ENCODE data around the gene CLEC4M.
"Not testable (repeated sequence)": the region's sequence is repeated elsewhere in the genome, so short reads cannot be mapped to it uniquely, and the experiment has no call there.

CLEC4M gene

DNA sequence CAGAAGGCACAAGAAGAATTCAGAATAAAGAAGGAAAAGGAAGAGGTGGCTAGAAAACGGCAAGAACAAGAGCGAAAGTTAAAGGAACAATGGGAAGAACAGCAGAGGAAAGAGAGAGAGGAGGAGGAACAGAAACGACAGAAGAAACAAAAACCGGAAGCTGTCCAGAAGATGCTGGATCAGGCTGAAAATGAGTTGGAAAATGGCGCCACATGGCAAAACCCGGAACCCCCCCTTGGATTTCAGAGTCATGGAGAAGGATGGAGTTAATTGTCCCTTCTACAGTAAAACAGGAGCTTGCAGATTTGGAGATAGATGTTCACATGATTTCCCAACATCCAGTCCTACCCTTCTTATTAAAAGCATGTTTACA lies 22.4 kb upstream of the CLEC4M start:
- DNase-seq (ENCODE audit: low read depth, low spot score): no peak

GRCh38 chr19:7742575-7742974 lies 20.5 kb upstream of the CLEC4M start:
- no peak for DNase-seq (ENCODE audit: low read depth, low spot score)

- DNase-seq (ENCODE audit: low read depth, low spot score): no peak
Measured at GRCh38 chr19:7742991-7743390, 20.1 kb upstream of the CLEC4M start.

GRCh38 chr19:7743425-7743841 lies 19.6 kb upstream of the CLEC4M start:
- no peak for DNase-seq (ENCODE audit: low read depth, low spot score)

GRCh38 chr19:7744199-7744786 lies 18.8 kb upstream of the CLEC4M start:
- DNase-seq (ENCODE audit: low read depth, low spot score): no peak

- DNase-seq (ENCODE audit: low read depth, low spot score): no peak
Measured at GRCh38 chr19:7744871-7745650, 18.0 kb upstream of the CLEC4M start.

GRCh38 chr19:7746306-7746705 lies 16.7 kb upstream of the CLEC4M start:
- not testable (repeated sequence) for DNase-seq (ENCODE audit: low read depth, low spot score)

DNA sequence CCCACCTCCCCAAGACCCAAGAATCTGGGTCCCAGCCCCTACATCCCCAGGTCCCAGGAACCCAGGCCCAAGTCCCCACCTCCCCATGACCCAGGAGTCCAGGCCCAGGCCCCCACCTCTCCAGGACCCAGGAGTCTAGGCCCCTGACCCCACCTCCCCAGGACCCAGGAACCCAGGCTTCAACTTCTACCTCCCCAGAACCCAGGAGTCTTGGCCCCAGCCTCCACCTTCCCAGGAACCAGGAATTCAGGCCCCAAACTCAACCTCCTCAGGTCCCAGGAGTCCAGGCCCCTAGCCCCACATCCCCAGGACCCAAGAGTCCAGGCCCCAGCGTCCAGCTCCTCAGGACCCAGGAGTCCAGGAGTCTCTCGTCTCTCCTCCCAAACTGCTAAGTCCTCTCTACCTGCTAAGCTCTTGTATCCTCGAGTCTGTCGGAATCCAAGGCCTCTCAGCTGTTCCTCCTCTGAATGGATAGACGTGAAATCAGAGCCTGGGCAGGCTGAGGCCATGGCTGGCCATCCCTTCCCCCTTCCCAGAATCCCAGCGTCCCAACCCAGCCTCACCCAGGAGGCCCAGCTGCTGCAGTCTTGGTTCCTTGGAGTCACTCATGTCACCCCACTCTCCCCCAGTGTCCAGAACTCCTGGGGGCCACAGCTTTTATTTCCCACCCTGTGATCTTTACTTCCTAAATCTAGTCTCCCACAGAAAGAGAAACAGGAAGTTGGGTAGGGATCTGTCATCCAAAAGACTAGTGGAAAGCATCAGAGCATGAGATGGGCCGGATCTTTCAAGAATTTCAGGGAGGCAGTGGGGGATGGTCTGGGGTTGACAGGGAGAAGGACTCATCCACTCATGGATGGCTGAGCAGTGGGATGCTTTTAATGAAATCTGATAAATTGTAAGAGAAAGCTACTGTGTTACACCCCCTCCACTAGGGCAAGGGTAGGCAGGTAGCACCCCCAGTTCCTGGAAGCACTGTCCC lies 15.8 kb upstream of the CLEC4M start, which contains the start of gene CD209:
CD209 (minus strand) TSS at position 632 of the 982 bp plus-strand sequence; CDS start at position 609, 23 bp downstream.
- DNase-seq (ENCODE audit: low read depth, low spot score): no peak

GRCh38 chr19:7748171-7748570 lies 14.9 kb upstream of the CLEC4M start:
- DNase-seq (ENCODE audit: low read depth, low spot score): no peak

DNA sequence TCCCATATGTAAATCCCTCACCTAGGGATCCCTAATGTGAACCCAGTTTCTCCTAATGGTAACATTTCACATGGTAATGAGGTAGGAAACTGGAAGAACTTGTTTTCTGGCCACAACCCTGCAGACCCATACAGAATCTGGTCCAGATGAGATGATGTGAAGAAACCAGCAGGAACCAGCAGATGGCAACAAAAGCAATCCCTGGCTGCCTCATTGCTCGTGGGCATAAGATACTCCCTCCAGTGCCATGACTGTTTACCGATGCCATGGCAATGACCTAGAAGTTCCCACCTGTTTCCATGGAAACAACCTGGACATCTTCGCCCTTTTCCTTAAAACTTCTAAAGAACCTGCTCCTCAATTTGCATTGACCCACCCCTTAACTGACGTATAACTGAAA lies 14.3 kb upstream of the CLEC4M start:
- no peak for DNase-seq (ENCODE audit: low read depth, low spot score)

DNA sequence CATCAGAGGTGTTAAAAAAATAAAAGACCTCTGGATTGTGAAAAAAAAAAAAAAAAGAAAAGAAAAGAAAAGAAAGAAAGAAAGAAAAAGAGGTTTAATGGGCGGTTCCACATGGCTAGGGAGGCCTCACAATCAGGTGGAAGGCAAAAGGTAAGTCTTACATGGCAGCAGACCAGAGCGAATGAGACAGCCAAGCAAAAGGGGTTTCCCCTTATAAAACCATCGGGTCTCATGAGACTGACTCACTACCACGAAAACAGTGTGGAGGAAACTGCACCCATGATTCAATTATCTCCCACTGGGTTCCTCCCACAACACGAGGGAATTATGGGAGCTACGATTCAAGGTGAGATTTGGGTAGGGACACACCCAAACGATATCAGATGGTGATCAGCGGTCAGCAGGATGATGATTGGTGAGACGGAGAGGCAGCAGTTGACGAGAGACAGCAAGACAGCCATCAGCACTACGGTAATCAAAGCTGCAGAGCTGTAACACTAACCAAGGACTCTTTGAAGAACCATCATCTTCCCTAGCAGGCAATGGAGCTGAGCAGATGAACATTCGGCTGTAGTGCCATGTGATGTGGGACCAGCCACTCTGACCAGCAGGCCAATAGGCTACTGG lies 11.8 kb upstream of the CLEC4M start:
- no peak for DNase-seq (ENCODE audit: low read depth, low spot score)

DNA sequence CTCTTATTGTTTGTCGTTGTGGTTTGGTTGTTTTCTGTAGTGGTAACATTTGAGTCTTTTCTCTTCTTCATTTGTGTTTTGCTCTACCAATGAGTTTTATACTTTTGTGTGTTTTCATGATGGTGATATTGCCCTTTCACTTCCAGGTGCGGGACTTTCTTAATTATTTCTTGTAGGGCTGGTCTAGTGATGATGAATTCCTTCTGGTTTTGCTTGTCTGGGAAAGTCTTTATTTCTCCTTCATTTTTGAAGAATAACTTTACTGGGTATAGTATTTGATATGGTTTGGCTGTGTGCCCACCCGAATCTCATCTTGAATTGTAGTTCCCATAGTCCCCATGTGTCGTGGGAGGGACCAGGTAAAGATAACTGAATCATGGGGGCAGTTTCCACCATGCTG lies 6.8 kb upstream of the CLEC4M start:
- no peak for DNase-seq (ENCODE audit: low read depth, low spot score)

GRCh38 chr19:7757358-7757757 lies 5.7 kb upstream of the CLEC4M start:
- DNase-seq (ENCODE audit: low read depth, low spot score): no peak

DNA sequence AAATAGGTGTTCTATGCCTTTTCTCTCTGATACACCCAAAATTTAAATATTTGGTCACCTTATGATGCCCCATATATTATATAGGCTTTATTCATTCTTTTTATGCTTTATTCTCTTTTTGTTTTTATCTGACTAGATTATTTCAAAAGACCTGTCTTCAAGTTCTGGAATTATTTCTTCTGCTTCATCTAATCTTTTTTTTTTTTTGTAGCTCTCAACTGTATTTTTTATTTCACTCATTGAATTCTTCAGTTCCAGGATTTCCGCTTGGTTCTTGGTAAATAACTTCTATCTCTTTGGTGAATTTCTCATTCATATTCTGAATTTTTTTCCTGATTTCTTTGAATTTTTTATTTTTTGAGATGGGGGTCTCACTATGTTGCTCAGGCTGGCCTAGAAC lies 3.9 kb upstream of the CLEC4M start:
- DNase-seq (ENCODE audit: low read depth, low spot score): no peak

DNA sequence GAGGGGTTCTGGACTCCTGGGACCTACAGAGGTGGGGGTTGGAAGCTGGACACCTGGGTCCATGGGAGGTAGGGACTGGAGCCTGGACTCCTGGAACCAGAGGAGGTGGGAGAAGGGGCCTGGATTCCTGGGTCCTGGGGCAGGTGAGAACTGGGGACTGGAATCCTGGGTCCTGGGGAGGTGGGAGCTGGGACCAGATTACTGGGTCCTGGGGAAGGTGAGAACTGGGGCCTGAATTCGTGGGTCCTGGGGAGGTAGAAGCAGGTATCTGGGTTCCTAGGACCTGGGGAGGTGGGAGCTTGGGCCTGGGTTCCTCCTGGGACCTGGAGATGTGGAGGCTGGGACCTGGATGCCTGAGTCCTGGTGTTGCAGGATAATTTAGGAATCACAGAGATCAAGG lies 653 bp downstream of the CLEC4M start:
- no peak for DNase-seq (ENCODE audit: low read depth, low spot score)

DNA sequence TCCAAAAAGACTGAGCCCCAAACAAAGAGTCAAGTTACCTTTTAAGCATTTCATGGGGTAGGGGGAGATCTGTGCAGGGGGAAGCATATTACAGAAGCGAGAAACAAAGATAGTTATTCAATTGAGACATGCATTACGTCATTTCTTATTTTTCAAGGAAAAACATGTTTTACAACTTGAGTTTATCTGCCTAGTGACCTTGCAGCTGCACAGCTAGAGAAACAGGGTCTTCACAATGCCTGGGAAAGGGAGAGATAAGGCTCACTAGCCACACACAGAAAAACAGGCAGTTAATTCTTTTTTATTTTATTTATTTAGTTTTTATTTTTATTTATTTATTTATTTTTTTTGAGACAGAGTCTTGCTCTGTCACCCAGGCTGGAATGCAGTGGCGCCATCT lies 1.1 kb downstream of the CLEC4M start:
- DNase-seq (ENCODE audit: low read depth, low spot score): not testable (repeated sequence)

GRCh38 chr19:7765043-7765442 lies 2.0 kb downstream of the CLEC4M start:
- not testable (repeated sequence) for DNase-seq (ENCODE audit: low read depth, low spot score)

DNA sequence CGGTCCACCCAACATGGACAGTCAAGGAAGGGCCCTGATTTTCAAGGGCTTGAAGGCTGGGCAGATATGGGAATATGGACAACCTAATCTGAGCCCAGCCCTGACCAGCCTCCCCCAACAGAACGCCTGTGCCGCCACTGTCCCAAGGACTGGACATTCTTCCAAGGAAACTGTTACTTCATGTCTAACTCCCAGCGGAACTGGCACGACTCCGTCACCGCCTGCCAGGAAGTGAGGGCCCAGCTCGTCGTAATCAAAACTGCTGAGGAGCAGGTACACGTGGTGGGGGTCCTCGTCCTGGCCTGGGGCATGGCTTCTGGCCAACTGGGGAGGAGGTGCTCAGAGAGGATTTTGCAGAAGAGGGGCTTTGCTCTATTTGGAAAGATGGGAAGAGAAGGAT lies 3.5 kb downstream of the CLEC4M start:
- DNase-seq (ENCODE audit: low read depth, low spot score): no peak

- no peak for DNase-seq (ENCODE audit: low read depth, low spot score)
Measured at GRCh38 chr19:7767487-7767886, 4.4 kb downstream of the CLEC4M start.

DNA sequence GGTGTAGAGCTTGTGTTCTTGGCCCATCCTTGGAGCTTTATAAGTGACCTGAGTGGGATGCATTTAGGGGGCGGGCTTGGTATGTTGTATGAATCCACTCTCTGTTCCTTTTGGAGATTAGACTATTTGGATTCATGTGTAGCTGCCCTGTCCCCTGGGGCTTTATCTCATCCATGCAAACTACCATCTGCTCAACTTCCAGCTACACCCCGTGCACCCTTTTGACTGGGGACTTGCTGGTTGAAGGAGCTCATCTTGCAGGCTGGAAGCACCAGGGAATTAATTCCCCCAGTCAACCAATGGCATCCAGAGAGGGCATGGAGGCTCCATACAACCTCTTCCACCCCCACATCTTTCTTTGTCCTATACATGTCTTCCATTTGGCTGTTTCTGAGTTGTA lies 6.1 kb downstream of the CLEC4M start:
- no peak for DNase-seq (ENCODE audit: low read depth, low spot score)

- no peak for DNase-seq (ENCODE audit: low read depth, low spot score)
Measured at GRCh38 chr19:7771072-7771471, 8.0 kb downstream of the CLEC4M start.
